Esophagus muscularis mucosa (tissue), 3 donors: ENCODE measurements around the gene EHD4.

ENCODE experiments used
- CTCF ChIP-seq, 3 experiments: fragments of 200-600 bp in 2 of 3; fragments of 450-650 bp in 1 of 3; sonication (generic) in 2 of 3; IDR thresholded peaks; one replicate each; pipeline ENCODE4 v1.5.1; 2017 to 2019; ENCODE audit warnings: antibody characterized with exemption in 3 of 3, mild to moderate bottlenecking in 2 of 3, moderate library complexity in 1 of 3
- POLR2A ChIP-seq: fragments of 450-650 bp; IDR thresholded peaks from one replicate; pipeline ENCODE4 v1.6.1; 2017; ENCODE audit warnings: antibody characterized with exemption, moderate library complexity, mild to moderate bottlenecking, low read depth

DNA sequence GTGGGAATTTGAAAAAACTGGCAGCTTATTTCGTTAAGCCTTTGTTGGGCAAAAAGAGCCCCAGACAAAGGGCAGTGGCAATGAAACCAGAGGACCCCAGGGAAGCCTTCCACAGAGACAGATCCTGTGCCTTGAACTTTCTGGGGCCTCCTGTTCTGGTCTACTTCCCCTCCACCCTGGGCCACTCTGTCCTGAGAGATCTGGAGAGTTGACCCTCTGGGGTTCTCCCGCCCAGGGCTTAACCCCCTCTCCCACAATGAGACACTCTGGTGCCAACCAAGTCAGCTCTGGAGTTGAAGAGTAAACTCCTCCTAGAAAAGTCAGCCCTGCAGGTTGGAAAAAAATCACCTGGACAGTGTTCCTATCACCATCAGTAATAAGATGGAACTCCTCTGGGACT is 20.8 kb downstream of the EHD4 start:
- TF ChIP-seq CTCF (IDR thresholded peaks at IDR 0.05) = no peak
- no peak for TF ChIP-seq POLR2A
